Measurements from ENCODE around the gene MAP3K20.
A peak's percentile ranks its signal among the peaks of the same experiment; 100 is the strongest.

MAP3K20 gene

DNA sequence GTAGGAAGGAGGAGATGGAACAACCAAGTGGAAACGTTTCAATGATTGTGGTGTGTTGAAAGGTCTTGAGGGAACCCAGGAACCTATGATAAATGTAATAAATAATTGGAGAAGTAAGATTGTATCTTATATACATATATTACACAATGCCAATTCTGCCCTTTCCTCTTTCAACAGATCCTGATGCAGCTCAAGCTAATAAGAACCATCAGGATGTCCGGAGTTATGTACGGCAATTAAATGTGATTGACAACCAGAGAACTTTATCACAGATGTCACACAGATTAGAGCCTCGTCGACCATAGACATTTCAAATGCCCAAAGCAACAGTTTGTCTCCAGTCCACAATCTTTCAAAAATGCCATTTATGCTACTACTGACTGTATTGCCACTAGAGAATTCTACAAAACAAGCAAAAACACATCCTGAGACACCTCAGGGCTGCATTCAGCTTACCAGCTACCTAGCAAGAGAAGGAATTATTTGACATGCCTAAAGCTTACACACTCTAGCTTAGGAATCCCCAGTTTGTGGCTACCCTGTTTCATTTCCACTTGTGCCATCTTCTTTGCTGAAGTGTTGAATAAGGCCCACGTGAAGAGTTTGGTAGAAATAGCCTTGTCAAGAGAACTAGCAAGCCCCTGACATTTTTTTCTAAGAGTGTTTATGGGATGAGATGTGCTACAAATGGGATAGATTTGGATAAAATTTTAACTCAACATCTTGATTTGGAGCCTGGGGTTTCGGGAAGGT, 24.0 kb upstream of the MAP3K20 start:
- DNase-seq (ENCODE audit: low spot score) = no peak

DNA sequence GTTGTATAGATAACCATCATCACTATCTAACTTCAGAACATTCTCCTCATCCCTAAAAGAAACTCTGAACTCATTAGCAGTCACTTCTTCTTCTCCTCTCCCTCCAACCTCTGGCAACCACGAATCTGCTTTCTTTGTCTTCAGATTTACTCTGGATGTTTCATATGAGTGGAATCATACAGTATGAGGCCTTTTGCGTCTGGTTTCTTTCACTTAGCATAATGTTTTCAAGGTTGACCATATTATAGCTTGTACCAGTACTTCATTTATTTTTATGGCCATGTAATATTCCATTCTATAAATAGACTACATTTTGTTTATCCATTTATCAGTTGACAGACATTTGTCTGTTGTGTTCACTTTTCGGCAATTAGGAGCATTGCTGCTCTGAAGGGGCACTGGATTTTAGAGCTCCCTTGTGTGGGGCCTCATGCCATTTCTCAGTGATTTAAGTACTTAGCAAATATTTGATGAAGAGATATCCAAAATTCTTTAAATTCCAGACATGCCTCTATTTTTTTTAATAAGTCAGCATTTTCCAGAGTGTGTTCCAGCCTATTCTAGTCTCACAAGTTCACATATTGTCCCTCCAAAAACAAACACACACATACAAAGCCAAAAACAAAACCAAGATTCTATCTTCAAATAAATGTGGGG, 22.5 kb upstream of the MAP3K20 start:
- DNase-seq (ENCODE audit: low spot score) = no peak

DNA sequence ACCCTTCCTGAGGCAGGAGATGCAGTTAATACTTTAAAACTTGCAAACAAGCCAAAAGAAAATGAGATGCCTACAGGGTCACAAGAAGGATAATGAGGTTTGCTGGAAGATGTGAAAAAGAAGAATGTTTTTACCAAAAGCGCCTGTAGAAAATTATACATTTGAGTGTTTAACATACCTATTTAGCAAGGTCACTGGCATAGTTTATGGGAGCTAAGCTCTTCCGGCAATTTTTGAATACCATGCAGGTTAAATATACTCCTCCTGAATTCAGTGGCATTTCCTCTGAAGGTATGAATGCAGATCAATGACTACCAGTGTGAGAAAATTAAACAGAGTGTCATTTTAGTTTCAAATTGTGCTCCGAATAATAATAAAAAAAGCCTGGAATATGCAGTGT, 21.2 kb upstream of the MAP3K20 start:
- no peak for DNase-seq (ENCODE audit: low spot score)

DNA sequence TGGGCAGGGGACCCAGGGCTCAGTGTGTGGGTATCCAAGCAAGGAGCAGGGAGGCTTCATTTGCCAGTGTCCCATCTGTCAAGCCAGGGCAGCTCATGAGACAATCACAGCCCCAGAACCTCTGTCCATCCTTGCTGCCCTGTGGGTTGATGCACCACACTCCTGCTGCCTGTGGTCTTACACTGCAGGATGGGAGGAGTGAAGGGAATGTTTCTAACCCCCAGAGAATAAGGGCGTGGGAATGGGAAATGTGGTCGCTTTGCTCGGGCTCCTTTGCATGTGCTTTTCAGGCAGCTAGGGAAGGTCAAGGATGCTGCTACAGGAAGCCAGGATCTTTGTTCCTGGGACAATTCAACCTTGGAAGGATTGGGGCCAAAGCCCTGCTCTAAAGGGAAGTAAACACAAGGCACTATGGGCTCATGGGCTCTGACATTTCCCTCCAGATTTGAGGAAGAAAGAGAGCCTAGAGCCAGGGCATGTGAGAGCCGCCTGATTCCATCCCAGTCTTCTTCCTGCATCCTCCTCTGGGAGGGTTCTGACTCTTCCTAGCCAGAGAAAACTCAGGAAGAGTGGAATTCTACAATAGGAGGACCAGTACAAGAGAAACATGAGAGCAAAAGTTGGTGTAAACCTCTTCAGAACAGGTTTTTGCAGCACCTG, 18.8 kb upstream of the MAP3K20 start:
- no peak for DNase-seq (ENCODE audit: low spot score)

DNA sequence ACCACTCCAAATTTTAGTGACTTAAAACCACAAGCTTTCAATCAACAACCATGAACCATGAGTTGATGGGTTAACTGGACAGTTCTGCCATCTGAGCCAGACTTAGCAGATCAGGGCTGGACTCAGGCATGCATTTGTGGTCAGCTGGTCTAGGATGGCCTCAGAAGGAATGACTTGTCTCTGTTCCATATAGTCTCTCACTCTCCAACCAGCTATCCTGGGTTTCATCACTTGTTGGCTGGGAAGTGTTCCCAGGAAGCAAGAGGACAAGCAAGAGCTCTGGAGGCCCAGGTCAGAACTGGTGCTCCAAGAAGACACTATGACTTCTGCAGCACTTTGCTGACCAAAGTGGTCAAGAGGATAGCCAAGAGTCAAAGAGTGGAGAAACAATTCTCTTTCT, 17.5 kb upstream of the MAP3K20 start:
- no peak for DNase-seq (ENCODE audit: low spot score)

DNA sequence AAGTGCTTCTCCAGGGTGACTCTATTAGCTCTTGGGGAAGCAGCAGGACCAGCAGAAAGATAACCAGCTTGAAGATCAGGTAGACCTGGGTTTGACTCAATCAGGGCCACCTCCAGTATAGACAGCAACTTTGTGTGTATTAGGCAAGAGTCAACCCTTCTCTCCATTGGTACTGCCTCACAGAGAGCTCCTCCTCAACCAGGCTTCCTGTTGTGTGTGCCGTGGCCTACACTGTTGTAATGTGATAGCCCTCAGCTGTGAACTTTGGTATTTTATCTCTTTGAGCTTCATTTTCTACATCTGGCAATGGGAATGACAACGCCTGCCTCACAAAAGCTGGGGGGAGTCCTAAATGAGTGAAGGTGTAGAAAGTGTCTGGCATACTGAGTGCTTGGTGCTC, 17.0 kb upstream of the MAP3K20 start:
- peak; percentile 35 for DNase-seq (ENCODE audit: low spot score)

DNA sequence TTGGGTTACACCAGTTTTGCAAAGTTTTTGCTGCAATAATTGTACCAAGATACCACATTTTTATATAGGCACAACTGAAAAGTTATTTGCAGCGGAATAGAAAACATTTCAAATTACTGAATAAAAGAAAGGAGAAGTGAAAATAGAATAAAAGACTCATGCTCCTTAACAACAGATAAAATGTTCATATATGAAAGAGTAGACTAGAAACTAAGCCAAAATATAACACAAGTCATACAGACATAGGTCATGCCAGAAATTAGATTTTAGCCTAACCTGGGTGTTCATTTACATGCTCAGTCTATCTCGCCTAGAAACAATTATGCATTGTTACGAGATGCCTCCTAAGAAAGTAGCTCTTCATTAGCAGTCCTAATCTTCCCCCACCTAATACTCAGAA, 16.4 kb upstream of the MAP3K20 start:
- DNase-seq (ENCODE audit: low spot score) = no peak

GRCh38 chr2:173059971-173060461, 15.6 kb upstream of the MAP3K20 start:
- no peak for DNase-seq (ENCODE audit: low spot score)

GRCh38 chr2:173062801-173063200, 12.8 kb upstream of the MAP3K20 start:
- no peak for DNase-seq (ENCODE audit: low spot score)

- DNase-seq (ENCODE audit: low spot score) = no peak
These were observed 11.4 kb upstream of the MAP3K20 start for GRCh38 chr2:173064151-173064805.

DNA sequence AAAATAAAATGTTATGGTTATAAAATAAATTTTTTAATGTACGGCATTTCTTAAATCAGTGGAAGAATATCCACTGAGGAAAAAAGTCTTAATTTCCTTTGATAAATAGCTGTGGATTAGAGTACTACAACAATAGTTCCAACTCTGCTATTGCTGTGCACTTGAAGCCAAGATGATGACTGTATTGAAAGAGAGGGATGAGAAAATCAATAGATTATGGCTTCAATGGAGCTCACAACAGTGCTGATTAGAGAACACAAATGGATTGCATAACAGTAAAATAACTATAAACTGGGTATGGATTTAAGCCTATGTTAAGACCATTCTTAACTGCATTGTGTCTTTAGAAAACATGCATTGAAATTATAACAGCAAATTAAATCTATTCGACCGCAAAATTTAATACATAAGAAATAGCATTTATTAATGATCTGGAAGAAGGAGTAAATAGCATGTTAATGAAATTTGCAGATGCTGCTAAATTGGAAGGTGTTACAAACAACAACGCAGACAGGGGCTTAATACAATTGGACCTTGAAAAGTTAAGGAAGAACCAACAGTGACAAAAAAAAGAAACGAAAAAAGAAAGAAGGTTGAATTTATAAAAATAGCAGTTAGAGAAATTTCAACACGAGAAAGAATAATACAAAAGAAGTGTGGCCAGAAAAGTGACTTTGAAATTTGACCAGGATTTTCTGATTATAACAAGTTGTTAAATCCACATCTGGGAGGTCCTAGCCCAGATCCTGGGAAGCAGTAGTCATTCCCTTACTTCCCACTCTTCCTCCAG, 8.6 kb upstream of the MAP3K20 start:
- no peak for DNase-seq (ENCODE audit: low spot score)

- DNase-seq (ENCODE audit: low spot score) = no peak
These were observed 428 bp upstream of the MAP3K20 start for GRCh38 chr2:173075056-173075780.

- DNase-seq (ENCODE audit: low spot score) = no peak
These were observed 1.1 kb downstream of the MAP3K20 start for GRCh38 chr2:173076581-173077345.

- no peak for DNase-seq (ENCODE audit: low spot score)
These were observed 2.0 kb downstream of the MAP3K20 start for GRCh38 chr2:173077506-173078177.

GRCh38 chr2:173079141-173079540, 3.5 kb downstream of the MAP3K20 start:
- DNase-seq (ENCODE audit: low spot score) = no peak

DNA sequence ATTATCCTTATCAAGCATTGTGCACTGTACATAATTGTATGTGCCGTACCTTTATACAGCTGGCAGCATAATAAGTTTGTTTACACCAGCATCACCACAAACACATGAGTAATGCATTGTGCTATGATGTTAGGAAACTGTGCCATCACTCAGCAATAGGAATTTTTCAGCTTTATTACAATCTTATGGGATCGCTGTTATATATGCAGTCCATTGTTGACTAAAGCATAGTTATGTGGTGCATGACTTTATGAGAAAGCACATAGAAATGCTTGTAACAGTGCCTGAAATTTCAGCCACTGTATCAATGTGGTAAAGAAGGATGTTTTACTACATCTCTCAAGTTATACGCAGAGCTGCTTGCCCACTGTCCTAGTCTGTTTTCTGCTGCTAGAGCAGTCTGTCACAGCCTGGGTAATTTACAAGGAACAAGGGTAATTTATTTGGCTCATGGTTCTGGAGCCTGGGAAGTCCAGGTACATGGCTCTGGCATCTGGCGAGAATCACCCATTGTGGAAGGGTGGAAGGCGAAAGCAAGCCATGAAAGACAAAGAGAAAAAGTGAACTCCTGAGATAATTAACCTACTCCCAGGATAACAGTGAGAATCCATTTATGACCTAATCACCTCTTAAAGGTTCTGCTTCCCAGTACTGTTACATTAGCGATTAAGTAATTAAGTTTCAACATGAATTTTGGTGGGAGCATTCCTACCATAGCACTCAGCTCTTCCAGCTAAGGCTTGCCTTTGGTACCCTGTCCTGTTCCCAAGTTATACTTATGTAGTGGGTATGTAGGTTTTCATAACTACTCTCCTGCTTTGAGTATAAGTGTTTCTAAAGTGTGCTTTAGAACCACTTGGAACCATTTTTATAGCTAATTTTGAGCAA, 4.6 kb downstream of the MAP3K20 start:
- DNase-seq (ENCODE audit: low spot score) = no peak

DNA sequence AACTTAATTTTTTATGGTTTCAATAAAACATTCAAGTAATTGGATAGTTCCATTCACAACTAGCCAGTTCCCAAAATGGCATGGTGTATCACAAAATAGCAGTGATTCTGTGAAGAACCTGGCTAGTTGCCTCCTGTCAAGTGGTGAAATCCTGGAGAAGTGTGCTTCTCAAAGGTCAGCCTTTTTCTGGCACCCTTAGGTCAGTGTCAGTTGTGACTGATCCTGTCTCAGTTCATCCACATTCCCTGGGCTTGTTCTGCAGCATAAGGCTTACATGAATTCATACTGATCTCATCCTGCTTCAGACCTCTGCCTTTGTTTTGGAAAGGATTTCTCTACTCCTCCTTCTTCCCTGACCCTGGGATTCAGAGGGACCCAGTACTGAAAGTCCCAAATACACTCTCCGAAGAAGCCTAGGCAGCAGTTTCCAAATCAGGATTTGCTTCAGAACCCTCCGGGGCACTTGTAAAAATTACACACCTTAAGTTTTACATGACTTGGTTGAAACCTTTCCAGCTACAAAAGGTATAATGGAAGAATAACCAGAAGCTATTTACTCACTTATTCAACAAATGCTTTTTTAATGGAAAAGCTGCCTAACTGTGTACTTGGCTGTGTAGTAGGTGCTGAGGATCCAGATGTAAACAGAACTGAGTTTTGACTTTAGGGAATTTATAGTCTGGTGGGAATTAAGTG, 11.0 kb downstream of the MAP3K20 start:
- DNase-seq (ENCODE audit: low spot score) = no peak

DNA sequence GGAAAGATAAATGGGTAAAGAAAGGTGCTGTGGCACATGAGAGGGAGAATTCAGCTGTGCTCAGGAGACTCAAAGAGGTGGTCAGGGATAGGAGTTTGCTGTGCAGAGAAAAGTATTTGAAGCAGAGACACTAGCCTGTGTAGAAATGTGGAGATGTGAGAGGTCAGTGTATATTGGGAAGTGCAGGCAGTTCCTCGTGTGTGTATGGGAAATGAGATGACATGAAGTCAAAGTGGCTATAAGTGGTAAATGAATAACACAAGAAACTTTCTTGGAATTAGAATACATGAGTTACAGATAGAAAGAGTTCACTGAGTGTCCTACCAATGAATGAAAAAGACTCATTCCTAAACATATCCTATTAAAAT, 11.6 kb downstream of the MAP3K20 start:
- no peak for DNase-seq (ENCODE audit: low spot score)

Measured in HuH-7 (cell line).